ENCODE results near the gene EGF.
"Not testable (repeated sequence)": the region's sequence is repeated elsewhere in the genome, so short reads cannot be mapped to it uniquely, and the experiment has no call there.

Gene EGF

GRCh38 chr4:109912706-109913595 is at the start of gene EGF:
Gene EGF (plus strand): TSS chr4:109912883. CDS start chr4:109913336, 453 bp downstream.
- H3K4me3 Mint-ChIP-seq: no peak within 1 kb of the TSS
- no peak for ATAC-seq (replicated peaks; ENCODE audit: extremely low read depth, poor library complexity, severe bottlenecking)
- DNase-seq (ENCODE audit: low spot score in 2 of 2): no peak
- no peak within 1 kb of the TSS for H3K27ac Mint-ChIP-seq (ENCODE audit: low read depth)
- H3K27me3 Mint-ChIP-seq: peaks cover 57% of the 10 kb centered on the region
- no peaks in the 10 kb centered on the region for H3K9me3 Mint-ChIP-seq
- H3K36me3 Mint-ChIP-seq (ENCODE audit: insufficient read depth): no peaks in the 10 kb centered on the region
- H3K4me1 Mint-ChIP-seq: no peaks in the 10 kb centered on the region

GRCh38 chr4:109864134-109864533 is 48.5 kb upstream of the EGF start:
- Mint-ChIP-seq H3K27me3 (no peaks in the 10 kb centered on the region), H3K4me1 (no peaks in the 10 kb centered on the region), H3K4me3 (no peak overlapping the region), H3K36me3 (ENCODE audit: insufficient read depth) (no peaks in the 10 kb centered on the region), H3K27ac (ENCODE audit: low read depth) (no peak overlapping the region), H3K9me3 (no peaks in the 10 kb centered on the region)
- ATAC-seq (replicated peaks; ENCODE audit: extremely low read depth, poor library complexity, severe bottlenecking) (no peak), DNase-seq (ENCODE audit: low spot score in 2 of 2) (no peak)

GRCh38 chr4:109870061-109870460 is 42.6 kb upstream of the EGF start:
- no peak for ATAC-seq (replicated peaks; ENCODE audit: extremely low read depth, poor library complexity, severe bottlenecking)
- no peak for DNase-seq (ENCODE audit: low spot score in 2 of 2)

GRCh38 chr4:109872065-109872464 is 40.6 kb upstream of the EGF start:
- Mint-ChIP-seq H3K27ac (ENCODE audit: low read depth) (no peak overlapping the region), H3K27me3 (peaks cover 13% of the 10 kb centered on the region), H3K36me3 (ENCODE audit: insufficient read depth) (no peaks in the 10 kb centered on the region), H3K9me3 (no peaks in the 10 kb centered on the region), H3K4me3 (no peak overlapping the region), H3K4me1 (no peaks in the 10 kb centered on the region)
- no peak for ATAC-seq (replicated peaks; ENCODE audit: extremely low read depth, poor library complexity, severe bottlenecking)
- DNase-seq (ENCODE audit: low spot score in 2 of 2): no peak

More at GRCh38 chr4:109870061-109870460, 42.6 kb upstream of the EGF start:
- H3K9me3 Mint-ChIP-seq: no peaks in the 10 kb centered on the region
- H3K27ac Mint-ChIP-seq (ENCODE audit: low read depth): no peak overlapping the region
- no peaks in the 10 kb centered on the region for H3K4me1 Mint-ChIP-seq
- H3K36me3 Mint-ChIP-seq (ENCODE audit: insufficient read depth): no peaks in the 10 kb centered on the region
- no peaks in the 10 kb centered on the region for H3K27me3 Mint-ChIP-seq
- no peak overlapping the region for H3K4me3 Mint-ChIP-seq

GRCh38 chr4:109872950-109873656 is 39.6 kb upstream of the EGF start:
- Mint-ChIP-seq H3K27ac (ENCODE audit: low read depth) (no peak overlapping the region), H3K9me3 (no peaks in the 10 kb centered on the region), H3K36me3 (ENCODE audit: insufficient read depth) (no peaks in the 10 kb centered on the region), H3K4me3 (no peak overlapping the region), H3K27me3 (peaks cover 24% of the 10 kb centered on the region), H3K4me1 (no peaks in the 10 kb centered on the region)
- ATAC-seq (replicated peaks; ENCODE audit: extremely low read depth, poor library complexity, severe bottlenecking) (no peak), DNase-seq (ENCODE audit: low spot score in 2 of 2) (no peak)

- ATAC-seq (replicated peaks; ENCODE audit: extremely low read depth, poor library complexity, severe bottlenecking) (no peak), DNase-seq (ENCODE audit: low spot score in 2 of 2) (no peak)
- Mint-ChIP-seq H3K4me1 (no peaks in the 10 kb centered on the region), H3K27me3 (peaks cover 32% of the 10 kb centered on the region), H3K27ac (ENCODE audit: low read depth) (no peak overlapping the region), H3K4me3 (no peak overlapping the region), H3K36me3 (ENCODE audit: insufficient read depth) (no peaks in the 10 kb centered on the region), H3K9me3 (no peaks in the 10 kb centered on the region)
Measured at GRCh38 chr4:109873791-109874514, 38.7 kb upstream of the EGF start.

- ATAC-seq (replicated peaks; ENCODE audit: extremely low read depth, poor library complexity, severe bottlenecking) (no peak), DNase-seq (ENCODE audit: low spot score in 2 of 2) (no peak)
- H3K27me3 Mint-ChIP-seq: peaks cover 44% of the 10 kb centered on the region
- H3K4me3 Mint-ChIP-seq: no peak overlapping the region
- no peak overlapping the region for H3K27ac Mint-ChIP-seq (ENCODE audit: low read depth)
- no peaks in the 10 kb centered on the region for H3K4me1 Mint-ChIP-seq
- H3K9me3 Mint-ChIP-seq: no peaks in the 10 kb centered on the region
- H3K36me3 Mint-ChIP-seq (ENCODE audit: insufficient read depth): no peaks in the 10 kb centered on the region
Measured at GRCh38 chr4:109875106-109875505, 37.6 kb upstream of the EGF start.

- H3K4me3 Mint-ChIP-seq; H3K4me1 Mint-ChIP-seq; H3K36me3 Mint-ChIP-seq (ENCODE audit: insufficient read depth); H3K27ac Mint-ChIP-seq (ENCODE audit: low read depth); DNase-seq (ENCODE audit: low spot score in 2 of 2); ATAC-seq (replicated peaks; ENCODE audit: extremely low read depth, poor library complexity, severe bottlenecking); H3K9me3 Mint-ChIP-seq: not testable (repeated sequence)
- H3K27me3 Mint-ChIP-seq: peaks cover 48% of the 10 kb centered on the region
Measured at GRCh38 chr4:109875553-109875952, 37.1 kb upstream of the EGF start.

- H3K36me3 Mint-ChIP-seq (ENCODE audit: insufficient read depth): no peaks in the 10 kb centered on the region
- ATAC-seq (replicated peaks; ENCODE audit: extremely low read depth, poor library complexity, severe bottlenecking) (no peak), DNase-seq (ENCODE audit: low spot score in 2 of 2) (no peak)
- peaks cover 58% of the 10 kb centered on the region for H3K27me3 Mint-ChIP-seq
- H3K9me3 Mint-ChIP-seq: no peaks in the 10 kb centered on the region
- no peak overlapping the region for H3K4me3 Mint-ChIP-seq
- no peaks in the 10 kb centered on the region for H3K4me1 Mint-ChIP-seq
- H3K27ac Mint-ChIP-seq (ENCODE audit: low read depth): no peak overlapping the region
Measured at GRCh38 chr4:109876634-109877265, 35.9 kb upstream of the EGF start.

GRCh38 chr4:109877400-109877799 is 35.3 kb upstream of the EGF start:
- H3K4me3 Mint-ChIP-seq: no peak overlapping the region
- DNase-seq (ENCODE audit: low spot score in 2 of 2) (no peak), ATAC-seq (replicated peaks; ENCODE audit: extremely low read depth, poor library complexity, severe bottlenecking) (no peak)
- H3K4me1 Mint-ChIP-seq: no peaks in the 10 kb centered on the region
- no peaks in the 10 kb centered on the region for H3K9me3 Mint-ChIP-seq
- no peaks in the 10 kb centered on the region for H3K36me3 Mint-ChIP-seq (ENCODE audit: insufficient read depth)
- no peak overlapping the region for H3K27ac Mint-ChIP-seq (ENCODE audit: low read depth)
- H3K27me3 Mint-ChIP-seq: peaks cover 64% of the 10 kb centered on the region

- DNase-seq (ENCODE audit: low spot score in 2 of 2): no peak
- Mint-ChIP-seq H3K4me3 (no peak overlapping the region), H3K4me1 (no peaks in the 10 kb centered on the region), H3K27me3 (peaks cover 64% of the 10 kb centered on the region), H3K27ac (ENCODE audit: low read depth) (no peak overlapping the region), H3K36me3 (ENCODE audit: insufficient read depth) (no peaks in the 10 kb centered on the region), H3K9me3 (no peaks in the 10 kb centered on the region)
- ATAC-seq (replicated peaks; ENCODE audit: extremely low read depth, poor library complexity, severe bottlenecking): no peak
Measured at GRCh38 chr4:109878355-109878754, 34.3 kb upstream of the EGF start.

GRCh38 chr4:109879081-109879480 is 33.6 kb upstream of the EGF start:
- Mint-ChIP-seq H3K9me3 (no peaks in the 10 kb centered on the region), H3K36me3 (ENCODE audit: insufficient read depth) (no peaks in the 10 kb centered on the region), H3K27ac (ENCODE audit: low read depth) (no peak overlapping the region)

More at GRCh38 chr4:109879081-109879480, 33.6 kb upstream of the EGF start:
- ATAC-seq (replicated peaks; ENCODE audit: extremely low read depth, poor library complexity, severe bottlenecking) (no peak), DNase-seq (ENCODE audit: low spot score in 2 of 2) (no peak)
- peaks cover 64% of the 10 kb centered on the region for H3K27me3 Mint-ChIP-seq
- H3K4me3 Mint-ChIP-seq: no peak overlapping the region
- H3K4me1 Mint-ChIP-seq: no peaks in the 10 kb centered on the region
